K562 (cell line): ENCODE results near the gene KCNK1. TPM values are rescaled to one million over a fixed set of nuclear protein-coding genes. Genes with fewer than 3 reads are reported as not detected.
A peak's percentile ranks its signal among the peaks of the same experiment; 100 is the strongest.

Source experiments
- BRD4 ChIP-seq: fragments of 200-600 bp; sonication (generic); IDR thresholded peaks from 2 replicates; pipeline ENCODE4 v1.6.1; 2017; ENCODE audit warnings: inconsistent platforms
- EGR1 ChIP-seq: fragments of 450-650 bp; conservative IDR thresholded peaks from 2 replicates; pipeline ENCODE4 v1.6.1; 2017; ENCODE audit warnings: mild to moderate bottlenecking
- FOSL1 ChIP-seq: fragments of 200-800 bp; sonication (Bioruptor generic); conservative IDR thresholded peaks from 2 replicates; pipeline ENCODE4 v1.6.1; 2016; ENCODE audit warnings: missing genetic modification characterization, missing compliant biosample characterization
- HDAC1 ChIP-seq, 2 experiments: fragments of 450-650 bp; IDR thresholded peaks; 2 replicates each; pipeline ENCODE4 v1.6.1; 2016 to 2017; ENCODE audit warnings: inconsistent platforms in 1 of 2, mild to moderate bottlenecking in 1 of 2, moderate library complexity in 1 of 2
- HNRNPL ChIP-seq: fragments of 200-400 bp; formaldehyde crosslinking; IDR thresholded peaks from 2 replicates; pipeline ENCODE4 v1.6.1; 2017; ENCODE audit warnings: low read depth, mild to moderate bottlenecking, low read length
- HNRNPLL ChIP-seq: fragments of 200-400 bp; formaldehyde crosslinking; IDR thresholded peaks from 2 replicates; pipeline ENCODE4 v1.6.1; 2017; ENCODE audit warnings: low read length, low read depth, mild to moderate bottlenecking; ENCODE audit not compliant: poor library complexity, severe bottlenecking
- NFRKB ChIP-seq: fragments of 450-650 bp; IDR thresholded peaks from 2 replicates; pipeline ENCODE4 v1.6.1; 2016; ENCODE audit warnings: low read depth
- RBBP5 ChIP-seq: fragments of 200-600 bp; sonication (generic); IDR thresholded peaks from 2 replicates; pipeline ENCODE4 v1.6.1; 2012; ENCODE audit warnings: borderline replicate concordance, mild to moderate bottlenecking, low read length, control low read depth, inconsistent platforms; ENCODE audit not compliant: insufficient read depth, poor library complexity, severe bottlenecking
- RFX5 ChIP-seq: IDR thresholded peaks from 2 replicates; pipeline ENCODE4 v1.6.1; 2011; ENCODE audit warnings: low read depth, mild to moderate bottlenecking, improper control_type of control experiment, low read length
- SMARCC2 ChIP-seq: fragments of 450-650 bp; IDR thresholded peaks from 2 replicates; pipeline ENCODE4 v1.6.1; 2017; ENCODE audit warnings: antibody characterized with exemption, moderate library complexity, mild to moderate bottlenecking, low read depth
- TFAM ChIP-seq: fragments of 250-450 bp; sonication (Bioruptor Pico); conservative IDR thresholded peaks from 2 replicates; pipeline ENCODE4 v1.5.0; 2021; ENCODE audit warnings: mild to moderate bottlenecking, moderate library complexity
- ZNF280B ChIP-seq: fragments of 250-450 bp; sonication (Bioruptor Pico); IDR thresholded peaks from 2 replicates; pipeline ENCODE4 v1.5.1; 2021; ENCODE audit warnings: mild to moderate bottlenecking
- polyA plus RNA-seq, 8 experiments: library from polyadenylated mRNA; depleted of rRNA in 4 of 8; stranded (reverse) in 5 of 8; unstranded in 3 of 8; fragments of >200 nt; fragmentation: Nextera tagmentation in 2 of 8; fragmentation: Illumina TruSeq in 1 of 8; extraction: Ambion mirVana in 2 of 8; extraction: Trizol in 1 of 8; gene quantifications; 2 replicates each; pipeline versions ENCODE4 v1.2.1 to v1.2.3, GENCODE V29; 2011 to 2014; ENCODE audit warnings: inconsistent platforms in 1 of 8, missing spikeins in 1 of 8
- total RNA-seq, 7 experiments: library from RNA; depleted of rRNA in 6 of 7; stranded (reverse); fragments of >200 nt in 6 of 7; fragmentation: Illumina TruSeq in 2 of 7; extraction: Trizol in 2 of 7; gene quantifications; 2 replicates each; pipeline versions ENCODE4 v1.2.1 to v1.2.3, GENCODE V29; 2011 to 2021; ENCODE audit warnings: low replicate concordance in 1 of 7

The KCNK1 gene
- total and polyA plus RNA-seq, 9 of the 15 experiments (the other 6 are each of a cell fraction or from before 2014, with no cell fraction given): 3.1 to 22.7 (median 6.0) TPM

GRCh38 chr1:233707880-233708815 is 94.2 kb downstream of the KCNK1 start (continued):
- TF ChIP-seq ZNF280B (CRISPR knock-in tag): no peak
- no peak for TF ChIP-seq HNRNPLL
- 0 out of 2 replicates have a peak, but pooled peaks have one; percentile 22 for TF ChIP-seq NFRKB
- TF ChIP-seq EGR1: no peak
- no peak for TF ChIP-seq TFAM
- TF ChIP-seq HNRNPL: no peak
- 0 out of 4 replicates have a peak, but pooled peaks of 1 of the 2 experiments have one; percentile 29 for TF ChIP-seq HDAC1 (IDR thresholded peaks at IDR 0.05)
- no peak for TF ChIP-seq BRD4
- peak; percentile 64; the same call in 1 of the 2 replicates for TF ChIP-seq FOSL1 (tag)
- no peak; the same call in 1 of the 2 replicates for TF ChIP-seq SMARCC2
- no peak for TF ChIP-seq RBBP5
- no peak for TF ChIP-seq RFX5
